Measurements from ENCODE around the gene ACSS2.

- TF ChIP-seq, protein P1, sequence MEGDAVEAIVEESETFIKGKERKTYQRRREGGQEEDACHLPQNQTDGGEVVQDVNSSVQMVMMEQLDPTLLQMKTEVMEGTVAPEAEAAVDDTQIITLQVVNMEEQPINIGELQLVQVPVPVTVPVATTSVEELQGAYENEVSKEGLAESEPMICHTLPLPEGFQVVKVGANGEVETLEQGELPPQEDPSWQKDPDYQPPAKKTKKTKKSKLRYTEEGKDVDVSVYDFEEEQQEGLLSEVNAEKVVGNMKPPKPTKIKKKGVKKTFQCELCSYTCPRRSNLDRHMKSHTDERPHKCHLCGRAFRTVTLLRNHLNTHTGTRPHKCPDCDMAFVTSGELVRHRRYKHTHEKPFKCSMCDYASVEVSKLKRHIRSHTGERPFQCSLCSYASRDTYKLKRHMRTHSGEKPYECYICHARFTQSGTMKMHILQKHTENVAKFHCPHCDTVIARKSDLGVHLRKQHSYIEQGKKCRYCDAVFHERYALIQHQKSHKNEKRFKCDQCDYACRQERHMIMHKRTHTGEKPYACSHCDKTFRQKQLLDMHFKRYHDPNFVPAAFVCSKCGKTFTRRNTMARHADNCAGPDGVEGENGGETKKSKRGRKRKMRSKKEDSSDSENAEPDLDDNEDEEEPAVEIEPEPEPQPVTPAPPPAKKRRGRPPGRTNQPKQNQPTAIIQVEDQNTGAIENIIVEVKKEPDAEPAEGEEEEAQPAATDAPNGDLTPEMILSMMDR (IDR thresholded peaks at IDR 0.05; ENCODE audit: insufficient read depth, low read length), result no peak
- TF ChIP-seq POLR2AphosphoS5 (IDR thresholded peaks at IDR 0.05; ENCODE audit: low read depth) (no peak), REST (IDR thresholded peaks at IDR 0.05; ENCODE audit: insufficient replicate concordance, low read depth) (no peak)
Observed at GRCh38 chr20:34848597-34848996, 27.8 kb upstream of the ACSS2 start.
